ENCODE data around the gene CGNL1.

CGNL1 gene

DNA sequence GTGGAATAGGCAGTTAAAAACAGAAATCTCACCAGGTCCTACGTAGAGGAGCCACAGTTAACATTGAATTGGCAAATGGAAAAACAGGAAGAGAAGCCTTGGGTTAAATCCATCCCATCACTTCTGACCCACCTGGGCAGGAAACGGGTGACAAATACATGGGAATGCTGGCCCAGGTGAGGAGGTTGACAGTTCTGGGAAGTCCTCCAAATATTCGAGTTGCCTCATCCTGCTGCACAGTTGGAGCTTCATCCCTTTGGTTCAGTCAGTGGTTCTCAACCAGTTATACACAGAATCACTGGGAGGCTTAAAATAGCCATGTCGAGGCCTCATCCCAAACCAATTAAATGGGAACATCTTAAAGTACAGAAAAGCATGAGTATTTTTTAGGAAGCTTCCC, 220.7 kb downstream of the CGNL1 start:
- no peak for TF ChIP-seq SIN3A (IDR thresholded peaks at IDR 0.05; ENCODE audit: borderline replicate concordance, insufficient read depth, low read length)
- TF ChIP-seq FOXP2 (optimal IDR thresholded peaks at IDR 0.05; ENCODE audit: borderline replicate concordance, extremely low read depth, extremely low read length, insufficient read depth): no peak
- no peak for TF ChIP-seq TAF1 (IDR thresholded peaks at IDR 0.05; ENCODE audit: borderline replicate concordance, insufficient read depth, low read length)
- no peak for TF ChIP-seq REST (IDR thresholded peaks at IDR 0.05; ENCODE audit: insufficient read depth in 1 of 2, low read depth in 2 of 2, low read length in 2 of 2)
- TF ChIP-seq POLR2AphosphoS5 (IDR thresholded peaks at IDR 0.05; ENCODE audit: low read depth, low read length): no peak

DNA sequence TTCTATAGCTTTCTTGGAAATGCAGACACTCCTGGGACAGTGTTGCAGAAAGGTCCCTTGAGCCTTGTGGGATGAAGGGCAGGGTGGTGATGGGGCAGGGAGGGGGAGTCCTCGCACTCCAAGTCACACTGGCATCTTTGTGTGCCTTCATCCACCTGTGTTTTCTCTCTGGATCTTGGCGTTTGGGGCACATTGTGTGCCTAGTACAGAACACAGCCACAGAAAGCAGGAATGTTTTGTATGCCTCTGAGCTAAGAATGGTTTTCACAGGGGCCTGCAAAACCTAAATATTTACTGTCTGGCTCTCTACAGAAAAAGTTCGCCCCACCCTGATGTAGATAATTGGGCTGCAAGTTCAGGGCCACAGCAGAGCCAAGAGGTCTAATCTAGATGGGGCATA, 221.1 kb downstream of the CGNL1 start:
- TF ChIP-seq FOXP2 (optimal IDR thresholded peaks at IDR 0.05; ENCODE audit: borderline replicate concordance, extremely low read depth, extremely low read length, insufficient read depth): no peak
- no peak for TF ChIP-seq TAF1 (IDR thresholded peaks at IDR 0.05; ENCODE audit: borderline replicate concordance, insufficient read depth, low read length)
- no peak for TF ChIP-seq SIN3A (IDR thresholded peaks at IDR 0.05; ENCODE audit: borderline replicate concordance, insufficient read depth, low read length)
- no peak for TF ChIP-seq POLR2AphosphoS5 (IDR thresholded peaks at IDR 0.05; ENCODE audit: low read depth, low read length)
- no peak for TF ChIP-seq REST (IDR thresholded peaks at IDR 0.05; ENCODE audit: insufficient read depth in 1 of 2, low read depth in 2 of 2, low read length in 2 of 2)

- TF ChIP-seq FOXP2 (optimal IDR thresholded peaks at IDR 0.05; ENCODE audit: borderline replicate concordance, extremely low read depth, extremely low read length, insufficient read depth): no peak
- no peak for TF ChIP-seq SIN3A (IDR thresholded peaks at IDR 0.05; ENCODE audit: borderline replicate concordance, insufficient read depth, low read length)
- TF ChIP-seq TAF1 (IDR thresholded peaks at IDR 0.05; ENCODE audit: borderline replicate concordance, insufficient read depth, low read length): no peak
- TF ChIP-seq POLR2AphosphoS5 (IDR thresholded peaks at IDR 0.05; ENCODE audit: low read depth, low read length): no peak
- TF ChIP-seq REST (IDR thresholded peaks at IDR 0.05; ENCODE audit: insufficient read depth in 1 of 2, low read depth in 2 of 2, low read length in 2 of 2): no peak
Measured at GRCh38 chr15:57598346-57598745, 222.0 kb downstream of the CGNL1 start.

DNA sequence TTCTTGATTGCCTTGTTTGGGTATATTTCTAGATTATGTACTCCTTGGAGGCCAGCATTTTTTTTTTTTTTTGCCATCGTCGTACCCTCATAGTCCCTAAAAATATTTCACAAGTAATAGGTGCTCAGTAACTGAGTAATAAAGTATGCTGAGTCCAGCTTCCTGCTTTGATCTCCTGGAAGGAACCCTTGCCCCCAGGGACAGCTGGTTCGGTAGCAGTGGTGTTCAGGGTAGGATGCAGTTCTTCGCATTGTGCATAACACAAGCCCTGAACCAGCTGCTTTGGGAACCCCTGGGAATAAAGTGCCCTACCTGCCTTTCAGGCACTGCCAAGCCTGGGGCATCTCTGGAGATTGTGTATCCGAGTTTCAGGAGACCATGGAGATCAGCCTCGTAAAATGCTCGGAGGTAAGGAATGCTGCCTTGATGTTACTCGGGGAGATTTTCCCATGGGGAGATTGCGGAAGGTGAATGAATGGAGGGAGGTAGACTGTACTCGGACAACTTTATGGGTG, 223.0 kb downstream of the CGNL1 start:
- TF ChIP-seq TAF1 (IDR thresholded peaks at IDR 0.05; ENCODE audit: borderline replicate concordance, insufficient read depth, low read length) (no peak), POLR2AphosphoS5 (IDR thresholded peaks at IDR 0.05; ENCODE audit: low read depth, low read length) (no peak), SIN3A (IDR thresholded peaks at IDR 0.05; ENCODE audit: borderline replicate concordance, insufficient read depth, low read length) (no peak), FOXP2 (optimal IDR thresholded peaks at IDR 0.05; ENCODE audit: borderline replicate concordance, extremely low read depth, extremely low read length, insufficient read depth) (no peak), REST (IDR thresholded peaks at IDR 0.05; ENCODE audit: insufficient read depth in 1 of 2, low read depth in 2 of 2, low read length in 2 of 2) (no peak)

DNA sequence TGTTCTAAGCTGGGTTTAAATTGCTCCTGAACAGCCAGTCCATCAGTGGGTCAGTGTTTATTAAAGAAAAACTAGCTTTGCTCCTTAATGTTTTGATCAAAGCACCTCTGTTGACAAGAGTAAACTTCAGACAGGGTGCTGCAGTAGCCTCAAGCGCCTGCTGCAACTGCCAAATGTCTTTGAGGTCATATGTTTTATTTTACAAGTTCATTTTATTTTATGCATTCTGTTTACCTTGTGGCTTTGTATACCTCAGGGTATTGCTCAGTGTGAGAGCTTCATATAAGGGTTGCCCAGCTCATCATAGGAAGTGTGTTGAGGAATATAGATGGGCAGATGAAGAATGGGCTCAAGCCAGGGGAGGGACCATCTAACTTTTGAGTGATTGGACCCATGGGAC, 223.9 kb downstream of the CGNL1 start:
- no peak for TF ChIP-seq SIN3A (IDR thresholded peaks at IDR 0.05; ENCODE audit: borderline replicate concordance, insufficient read depth, low read length)
- no peak for TF ChIP-seq TAF1 (IDR thresholded peaks at IDR 0.05; ENCODE audit: borderline replicate concordance, insufficient read depth, low read length)
- no peak for TF ChIP-seq REST (IDR thresholded peaks at IDR 0.05; ENCODE audit: insufficient read depth in 1 of 2, low read depth in 2 of 2, low read length in 2 of 2)
- no peak for TF ChIP-seq POLR2AphosphoS5 (IDR thresholded peaks at IDR 0.05; ENCODE audit: low read depth, low read length)
- no peak for TF ChIP-seq FOXP2 (optimal IDR thresholded peaks at IDR 0.05; ENCODE audit: borderline replicate concordance, extremely low read depth, extremely low read length, insufficient read depth)
